Stomach (tissue), 9 donors: Measurements from ENCODE around the gene SOX6. TPM values are rescaled to one million over a fixed set of nuclear protein-coding genes. Genes with fewer than 3 reads are reported as not detected.

Source experiments
- DNase-seq, 2 donors: peaks; one replicate each; pipeline versions ENCODE4 v3.0.0 to v3.0.0-alpha.2; 2013 to 2019
- H3K27ac ChIP-seq, 5 donors: fragments of 200-600 bp in 4 of 5; sonication (generic) in 4 of 5; one replicate each; pipeline ENCODE4 v1.5.1; 2013 to 2019; ENCODE audit warnings: mild to moderate bottlenecking in 1 of 5, moderate library complexity in 1 of 5
- H3K27me3 ChIP-seq, 3 donors: fragments of 200-600 bp; sonication (generic); one replicate each; pipeline ENCODE4 v1.5.1; 2017 to 2019; ENCODE audit warnings: mixed run types in 1 of 3
- H3K36me3 ChIP-seq, 4 donors: fragments of 200-600 bp; sonication (generic); 1 replicate in 3 of 4; 2 replicates in 1 of 4; pipeline ENCODE4 v1.5.1; 2016 to 2019
- H3K4me1 ChIP-seq, 4 donors: fragments of 200-600 bp; sonication (generic); one replicate each; pipeline ENCODE4 v1.5.1; 2016 to 2019
- H3K4me3 ChIP-seq, 4 donors: fragments of 200-600 bp; sonication (generic) in 3 of 4; one replicate each; pipeline ENCODE4 v1.5.1; 2016 to 2019; ENCODE audit warnings: mild to moderate bottlenecking in 1 of 4
- H3K9me3 ChIP-seq, 4 donors: fragments of 200-600 bp; sonication (generic); one replicate each; pipeline ENCODE4 v1.5.1; 2016 to 2019
- EP300 ChIP-seq: sonication (generic); formaldehyde crosslinking; IDR thresholded peaks from one replicate; pipeline ENCODE4 v1.6.1; 2017; ENCODE audit warnings: antibody characterized with exemption
- POLR2A ChIP-seq, 4 donors: fragments of 450-650 bp; IDR thresholded peaks; one replicate each; pipeline ENCODE4 v1.6.1; 2016; ENCODE audit warnings: antibody characterized with exemption in 4 of 4, control low read depth in 2 of 4, mild to moderate bottlenecking in 1 of 4, moderate library complexity in 1 of 4
- POLR2AphosphoS5 ChIP-seq, 3 donors: sonication (generic); formaldehyde crosslinking; IDR thresholded peaks; one replicate each; pipeline ENCODE4 v1.6.1; 2016; ENCODE audit warnings: antibody characterized with exemption in 3 of 3
- WGBS, 5 donors: extraction: QIAGEN DNeasy Blood & Tissue Kit in 3 of 5; methylation state at CpG; one replicate each; pipeline versions ENCODE4 v1.1.5 to v1.1.7; 2013 to 2018; 5-methylcytosine and 5-hydroxymethylcytosine counted together
- intact Hi-C: fragments of 100-400 bp; cut with DNase I; formaldehyde crosslinking; loops from one replicate; pipeline ENCODE4 v1.15.1; 2023; ENCODE audit warnings: low total_unique reads
- polyA plus RNA-seq, 3 donors: library from polyadenylated mRNA; stranded (reverse); fragments of 200-250 nt; gene quantifications; one replicate each; pipeline ENCODE4 v1.2.3, GENCODE V29; 2013
- total RNA-seq, 5 donors: library from RNA; depleted of rRNA; stranded (reverse); fragments of >200 nt; gene quantifications; one replicate each; pipeline versions ENCODE4 v1.1.0 to v1.2.3, GENCODE V29; 2014 to 2016
- TF ChIP-seq, protein P1 (sequence below), 7 experiments: fragments of 450-650 bp in 4 of 7; fragments of 200-600 bp in 3 of 7; sonication (generic) in 3 of 7; IDR thresholded peaks; one replicate each; pipeline ENCODE4 v1.5.1; 2016 to 2019; ENCODE audit warnings: antibody characterized with exemption in 7 of 7, control low read depth in 2 of 7, mild to moderate bottlenecking in 1 of 7
- donor health status: healthy with polysubstance abuse.
- donor health status: Bipolar disorder and iron deficiency.
- donor health status: healthy.

The SOX6 gene
- total and polyA plus RNA-seq, 8 donors = 1.2 to 13.6 (median 4.5) TPM

DNA sequence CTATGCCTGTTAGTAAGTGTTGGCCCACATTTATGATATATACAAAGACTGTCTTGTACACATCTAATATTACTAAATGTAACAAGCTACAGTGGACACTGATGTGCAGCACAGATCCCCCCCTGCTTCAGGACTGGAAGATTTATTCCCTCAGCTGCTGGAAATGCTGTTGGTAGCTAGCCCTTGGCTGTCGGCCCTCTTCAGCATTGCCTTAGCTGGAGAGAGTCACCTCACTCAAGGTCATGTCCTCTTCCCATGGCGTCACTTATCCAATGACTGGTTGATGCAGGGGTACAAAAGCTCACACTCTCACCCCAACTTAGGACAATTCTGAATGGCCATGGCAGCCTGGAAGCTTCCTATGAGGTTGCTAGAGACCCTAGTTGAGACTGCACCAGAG, 312.7 kb downstream of the SOX6 start:
- Histone ChIP-seq H3K36me3 (no peaks in the 10 kb centered on the region), H3K4me3 (no peak overlapping the region), H3K4me1 (no peaks in the 10 kb centered on the region), H3K27me3 (no peaks in the 10 kb centered on the region), H3K9me3 (no peaks in the 10 kb centered on the region), H3K27ac (no peak overlapping the region)
- TF ChIP-seq, protein P1, sequence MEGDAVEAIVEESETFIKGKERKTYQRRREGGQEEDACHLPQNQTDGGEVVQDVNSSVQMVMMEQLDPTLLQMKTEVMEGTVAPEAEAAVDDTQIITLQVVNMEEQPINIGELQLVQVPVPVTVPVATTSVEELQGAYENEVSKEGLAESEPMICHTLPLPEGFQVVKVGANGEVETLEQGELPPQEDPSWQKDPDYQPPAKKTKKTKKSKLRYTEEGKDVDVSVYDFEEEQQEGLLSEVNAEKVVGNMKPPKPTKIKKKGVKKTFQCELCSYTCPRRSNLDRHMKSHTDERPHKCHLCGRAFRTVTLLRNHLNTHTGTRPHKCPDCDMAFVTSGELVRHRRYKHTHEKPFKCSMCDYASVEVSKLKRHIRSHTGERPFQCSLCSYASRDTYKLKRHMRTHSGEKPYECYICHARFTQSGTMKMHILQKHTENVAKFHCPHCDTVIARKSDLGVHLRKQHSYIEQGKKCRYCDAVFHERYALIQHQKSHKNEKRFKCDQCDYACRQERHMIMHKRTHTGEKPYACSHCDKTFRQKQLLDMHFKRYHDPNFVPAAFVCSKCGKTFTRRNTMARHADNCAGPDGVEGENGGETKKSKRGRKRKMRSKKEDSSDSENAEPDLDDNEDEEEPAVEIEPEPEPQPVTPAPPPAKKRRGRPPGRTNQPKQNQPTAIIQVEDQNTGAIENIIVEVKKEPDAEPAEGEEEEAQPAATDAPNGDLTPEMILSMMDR (IDR thresholded peaks at IDR 0.05) = no peak
- TF ChIP-seq POLR2AphosphoS5 (IDR thresholded peaks at IDR 0.05) = no peak
- no peak for TF ChIP-seq POLR2A (IDR thresholded peaks at IDR 0.05)
- no peak for TF ChIP-seq EP300
- intact Hi-C loops = no loop called here
- no peak for DNase-seq
- 85 to 97% (median 92%) methylated on average over 2 of the region's 2 CpGs for WGBS, 5 donors

DNA sequence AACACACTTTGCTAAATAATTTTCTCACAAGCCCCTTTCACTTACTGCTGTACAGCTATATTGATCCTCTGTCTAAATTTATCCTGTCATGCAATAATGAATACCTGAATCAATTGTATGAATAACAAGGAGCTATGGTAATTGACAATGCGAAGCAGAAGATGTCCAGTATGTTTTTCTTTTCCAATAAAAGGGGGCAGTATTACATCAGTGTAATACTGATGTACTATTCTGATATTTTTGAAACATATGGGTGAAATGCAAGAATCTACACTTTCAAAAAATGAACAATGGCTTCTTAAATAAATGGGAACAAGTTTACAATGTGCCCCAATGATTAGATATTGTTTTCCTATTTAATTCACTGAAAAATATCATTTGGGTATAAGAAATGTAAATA, 315.1 kb downstream of the SOX6 start:
- no peaks in the 10 kb centered on the region for H3K9me3 ChIP-seq
- H3K36me3 ChIP-seq = no peaks in the 10 kb centered on the region
- H3K4me3 ChIP-seq = no peak overlapping the region
- WGBS, 5 donors = 80 to 90% (median 83%) methylated on average over 1 of the region's 1 CpG
- TF ChIP-seq POLR2AphosphoS5 (IDR thresholded peaks at IDR 0.05) = no peak
- TF ChIP-seq, protein P1 (IDR thresholded peaks at IDR 0.05) = no peak
- TF ChIP-seq EP300 = no peak
- TF ChIP-seq POLR2A (IDR thresholded peaks at IDR 0.05) = no peak
- intact Hi-C loops = no loop called here
- H3K27me3 ChIP-seq = no peaks in the 10 kb centered on the region
- H3K27ac ChIP-seq = no peak overlapping the region
- DNase-seq = no peak
- no peaks in the 10 kb centered on the region for H3K4me1 ChIP-seq

DNA sequence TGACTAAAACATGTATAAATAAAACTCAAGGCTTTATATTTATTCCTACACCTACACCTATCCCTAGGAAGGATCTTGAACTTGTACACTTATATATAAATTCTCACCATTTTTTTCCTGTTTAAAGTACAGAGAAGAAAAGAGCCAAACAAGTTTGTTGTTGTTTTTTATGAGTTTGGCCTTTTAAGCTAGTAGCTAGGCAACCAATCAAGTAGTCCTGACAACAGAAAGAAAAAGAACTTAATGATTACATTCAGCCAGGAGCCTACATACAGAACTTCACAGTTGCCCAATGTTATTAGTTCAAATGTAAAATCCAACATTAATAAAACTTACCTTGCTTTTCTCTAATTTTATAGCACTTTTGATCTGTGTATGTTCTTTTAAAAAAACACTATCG, 316.2 kb downstream of the SOX6 start:
- intact Hi-C loops = no loop called here
- TF ChIP-seq, protein P1 (IDR thresholded peaks at IDR 0.05) = no peak
- TF ChIP-seq EP300 = no peak
- DNase-seq = no peak
- Histone ChIP-seq H3K27ac (no peak overlapping the region), H3K4me3 (no peak overlapping the region), H3K27me3 (no peaks in the 10 kb centered on the region), H3K9me3 (no peaks in the 10 kb centered on the region), H3K36me3 (no peaks in the 10 kb centered on the region), H3K4me1 (no peaks in the 10 kb centered on the region)
- WGBS, 5 donors = 94 to 98% (median 97%) methylated on average over 1 of the region's 1 CpG

DNA sequence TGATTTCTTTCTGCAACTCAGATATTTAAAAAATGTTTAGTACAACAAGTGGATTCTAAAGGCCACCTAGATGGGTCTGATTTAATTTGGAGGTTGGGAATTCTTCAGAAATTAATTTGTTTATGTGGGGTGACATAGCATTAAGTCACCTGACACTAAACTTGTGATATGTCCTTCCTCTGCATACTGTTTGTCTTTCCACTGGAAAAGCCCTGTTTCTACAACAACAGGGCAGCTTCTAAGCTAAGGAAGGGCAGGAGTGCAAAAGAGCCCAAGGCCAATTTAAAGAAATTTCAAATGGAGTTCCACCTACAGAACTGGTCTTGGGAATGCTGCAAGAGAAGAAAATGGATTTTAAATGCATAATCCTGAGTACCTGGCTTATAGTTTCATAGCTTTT, 319.2 kb downstream of the SOX6 start:
- intact Hi-C loops = no loop called here
- TF ChIP-seq POLR2AphosphoS5 (IDR thresholded peaks at IDR 0.05) (no peak), EP300 (no peak), POLR2A (IDR thresholded peaks at IDR 0.05) (no peak)
- TF ChIP-seq, protein P1 (IDR thresholded peaks at IDR 0.05) = no peak

More for the DNA sequence above, 319.2 kb downstream of the SOX6 start:
- Histone ChIP-seq H3K4me3 (no peak overlapping the region), H3K4me1 (no peaks in the 10 kb centered on the region), H3K9me3 (no peaks in the 10 kb centered on the region), H3K36me3 (no peaks in the 10 kb centered on the region), H3K27ac (no peak overlapping the region), H3K27me3 (no peaks in the 10 kb centered on the region)
- no peak for DNase-seq
